ENCODE results near the gene P2RY8.
A peak's percentile ranks its signal among the peaks of the same experiment; 100 is the strongest.
"Not testable (repeated sequence)": the region's sequence is repeated elsewhere in the genome, so short reads cannot be mapped to it uniquely, and the experiment has no call there.

The P2RY8 gene

GRCh38 chrX:1489354-1489753 is 47.6 kb downstream of the P2RY8 start:
- not testable (repeated sequence) for H3K9ac ChIP-seq (ENCODE audit: low read depth, low read length); H3K4me3 ChIP-seq (ENCODE audit: low read length); H3K4me1 ChIP-seq (ENCODE audit: insufficient read depth, low read length); H3K36me3 ChIP-seq (ENCODE audit: insufficient read depth, low read depth, low read length); H3K27me3 ChIP-seq (ENCODE audit: insufficient read depth, low read length); H3K9me3 ChIP-seq (ENCODE audit: insufficient read depth, low read depth, low read length); H3K27ac ChIP-seq (ENCODE audit: low read length)

- H3K9me3 ChIP-seq (ENCODE audit: insufficient read depth, low read depth, low read length) = no peaks in the 10 kb centered on the region
- H3K27ac ChIP-seq (ENCODE audit: low read length) = no peak overlapping the region
- peaks cover 4% of the 10 kb centered on the region; the same call in 1 of the 2 replicates for H3K27me3 ChIP-seq (ENCODE audit: insufficient read depth, low read length)
- H3K9ac ChIP-seq (ENCODE audit: low read depth, low read length) = no peak overlapping the region
- H3K4me1 ChIP-seq (ENCODE audit: insufficient read depth, low read length) = peaks cover 3% of the 10 kb centered on the region; the same call in 1 of the 2 replicates
- H3K36me3 ChIP-seq (ENCODE audit: insufficient read depth, low read depth, low read length) = no peaks in the 10 kb centered on the region
- H3K4me3 ChIP-seq (ENCODE audit: low read length) = no peak overlapping the region
Measured at GRCh38 chrX:1488745-1489144, 48.2 kb downstream of the P2RY8 start.

GRCh38 chrX:1488141-1488540 is 48.8 kb downstream of the P2RY8 start:
- no peaks in the 10 kb centered on the region for H3K36me3 ChIP-seq (ENCODE audit: insufficient read depth, low read depth, low read length)
- no peak overlapping the region for H3K4me3 ChIP-seq (ENCODE audit: low read length)
- no peak overlapping the region for H3K9ac ChIP-seq (ENCODE audit: low read depth, low read length)
- no peaks in the 10 kb centered on the region for H3K4me1 ChIP-seq (ENCODE audit: insufficient read depth, low read length)
- no peaks in the 10 kb centered on the region for H3K9me3 ChIP-seq (ENCODE audit: insufficient read depth, low read depth, low read length)
- H3K27ac ChIP-seq (ENCODE audit: low read length) = no peak overlapping the region
- H3K27me3 ChIP-seq (ENCODE audit: insufficient read depth, low read length) = no peaks in the 10 kb centered on the region

GRCh38 chrX:1487401-1487800 is 49.6 kb downstream of the P2RY8 start:
- Histone ChIP-seq H3K4me3 (ENCODE audit: low read length) (no peak overlapping the region), H3K4me1 (ENCODE audit: insufficient read depth, low read length) (no peaks in the 10 kb centered on the region), H3K27ac (ENCODE audit: low read length) (no peak overlapping the region), H3K9me3 (ENCODE audit: insufficient read depth, low read depth, low read length) (no peaks in the 10 kb centered on the region), H3K9ac (ENCODE audit: low read depth, low read length) (no peak overlapping the region), H3K27me3 (ENCODE audit: insufficient read depth, low read length) (no peaks in the 10 kb centered on the region), H3K36me3 (ENCODE audit: insufficient read depth, low read depth, low read length) (no peaks in the 10 kb centered on the region)

DNA sequence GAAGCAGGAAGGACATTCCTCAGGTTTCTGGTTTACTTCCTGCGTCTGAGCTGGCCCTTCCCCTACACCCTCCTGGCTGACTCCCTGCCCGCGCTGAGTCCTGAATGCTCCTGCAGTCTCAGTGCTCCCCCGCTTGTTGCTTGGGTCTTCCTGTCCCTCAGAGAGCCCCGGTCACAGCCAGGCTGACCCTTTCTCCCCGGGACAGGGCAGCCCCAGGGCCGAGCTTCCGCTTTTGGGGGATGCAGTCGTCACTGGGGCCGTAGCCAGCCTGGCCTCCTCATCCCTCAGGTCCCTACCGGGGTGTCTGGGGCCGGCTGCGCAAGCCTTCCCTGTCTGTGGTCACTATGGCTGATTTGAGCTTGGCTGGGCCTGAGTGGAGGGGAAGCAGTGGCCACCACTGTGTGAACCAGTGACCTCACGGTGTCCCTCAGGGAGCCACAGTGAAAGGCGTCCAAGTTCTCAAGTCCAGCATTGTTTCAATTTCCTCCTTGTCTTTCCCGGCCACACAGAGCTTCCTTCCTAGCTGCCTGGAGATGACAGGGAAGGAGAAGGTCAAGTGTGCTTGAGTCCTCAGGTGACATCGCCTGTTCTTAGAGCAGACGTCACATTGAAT is 50.1 kb downstream of the P2RY8 start:
- no peak overlapping the region for H3K4me3 ChIP-seq (ENCODE audit: low read length)
- H3K9me3 ChIP-seq (ENCODE audit: insufficient read depth, low read depth, low read length) = no peaks in the 10 kb centered on the region
- no peak overlapping the region for H3K27ac ChIP-seq (ENCODE audit: low read length)
- no peaks in the 10 kb centered on the region for H3K27me3 ChIP-seq (ENCODE audit: insufficient read depth, low read length)
- H3K36me3 ChIP-seq (ENCODE audit: insufficient read depth, low read depth, low read length) = no peaks in the 10 kb centered on the region
- no peak overlapping the region for H3K9ac ChIP-seq (ENCODE audit: low read depth, low read length)
- H3K4me1 ChIP-seq (ENCODE audit: insufficient read depth, low read length) = peaks cover 3% of the 10 kb centered on the region; the same call in 1 of the 2 replicates

GRCh38 chrX:1486177-1486576 is 50.8 kb downstream of the P2RY8 start:
- H3K9me3 ChIP-seq (ENCODE audit: insufficient read depth, low read depth, low read length) = no peaks in the 10 kb centered on the region
- H3K4me3 ChIP-seq (ENCODE audit: low read length) = no peak overlapping the region
- H3K4me1 ChIP-seq (ENCODE audit: insufficient read depth, low read length) = peaks cover 8% of the 10 kb centered on the region
- no peaks in the 10 kb centered on the region for H3K36me3 ChIP-seq (ENCODE audit: insufficient read depth, low read depth, low read length)
- peaks cover 4% of the 10 kb centered on the region; the same call in 1 of the 2 replicates for H3K27me3 ChIP-seq (ENCODE audit: insufficient read depth, low read length)
- H3K27ac ChIP-seq (ENCODE audit: low read length) = no peak overlapping the region
- no peak overlapping the region for H3K9ac ChIP-seq (ENCODE audit: low read depth, low read length)

DNA sequence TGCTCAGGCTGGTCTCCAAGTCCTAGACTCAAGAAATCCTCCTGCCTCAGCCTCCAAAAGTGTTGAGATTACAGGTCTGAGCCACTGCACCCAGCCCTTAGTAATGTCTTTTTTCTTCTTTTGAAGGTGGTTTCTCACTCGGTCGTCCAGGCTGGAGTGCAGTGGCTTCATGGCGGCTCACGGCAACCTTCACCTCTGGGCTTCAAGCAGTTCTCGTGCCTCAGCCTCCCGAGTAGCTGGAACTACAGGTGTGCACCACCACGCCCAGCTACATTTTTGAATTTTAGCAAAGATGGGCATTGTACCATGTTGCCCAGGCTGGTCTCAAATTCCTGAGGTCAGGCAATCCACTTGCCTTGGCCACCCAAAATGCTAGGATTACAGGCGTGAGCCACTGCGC is 52.0 kb downstream of the P2RY8 start:
- no peaks in the 10 kb centered on the region for H3K36me3 ChIP-seq (ENCODE audit: insufficient read depth, low read depth, low read length)
- no peak overlapping the region for H3K27ac ChIP-seq (ENCODE audit: low read length)
- H3K4me3 ChIP-seq (ENCODE audit: low read length) = no peak overlapping the region
- H3K9ac ChIP-seq (ENCODE audit: low read depth, low read length) = no peak overlapping the region
- H3K4me1 ChIP-seq (ENCODE audit: insufficient read depth, low read length) = peaks cover 8% of the 10 kb centered on the region
- peaks cover 6% of the 10 kb centered on the region; the same call in 1 of the 2 replicates for H3K27me3 ChIP-seq (ENCODE audit: insufficient read depth, low read length)
- H3K9me3 ChIP-seq (ENCODE audit: insufficient read depth, low read depth, low read length) = no peaks in the 10 kb centered on the region

DNA sequence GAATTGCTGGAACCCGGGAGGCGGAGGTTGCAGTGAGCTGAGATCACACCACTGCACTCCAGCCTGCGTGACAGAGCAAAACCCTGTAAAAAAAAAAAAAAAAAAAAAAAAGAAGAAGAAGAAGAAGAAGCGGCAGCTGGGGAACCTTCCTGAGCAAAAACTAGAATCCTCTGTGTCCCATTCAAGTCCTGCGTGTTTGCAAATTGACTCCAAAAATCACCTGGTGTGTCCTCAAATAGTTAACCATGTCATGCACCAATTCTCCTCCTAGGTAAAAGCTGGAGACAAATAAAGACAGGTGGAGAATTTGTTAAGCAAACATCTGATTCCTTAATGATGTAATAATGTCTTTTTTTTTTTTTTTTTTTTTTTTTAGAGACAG is 52.4 kb downstream of the P2RY8 start:
- no peak overlapping the region for H3K27ac ChIP-seq (ENCODE audit: low read length)
- H3K36me3 ChIP-seq (ENCODE audit: insufficient read depth, low read depth, low read length) = no peaks in the 10 kb centered on the region
- no peaks in the 10 kb centered on the region for H3K9me3 ChIP-seq (ENCODE audit: insufficient read depth, low read depth, low read length)
- H3K9ac ChIP-seq (ENCODE audit: low read depth, low read length) = no peak overlapping the region
- H3K27me3 ChIP-seq (ENCODE audit: insufficient read depth, low read length) = peaks cover 6% of the 10 kb centered on the region; the same call in 1 of the 2 replicates
- peaks cover 8% of the 10 kb centered on the region for H3K4me1 ChIP-seq (ENCODE audit: insufficient read depth, low read length)
- no peak overlapping the region for H3K4me3 ChIP-seq (ENCODE audit: low read length)

DNA sequence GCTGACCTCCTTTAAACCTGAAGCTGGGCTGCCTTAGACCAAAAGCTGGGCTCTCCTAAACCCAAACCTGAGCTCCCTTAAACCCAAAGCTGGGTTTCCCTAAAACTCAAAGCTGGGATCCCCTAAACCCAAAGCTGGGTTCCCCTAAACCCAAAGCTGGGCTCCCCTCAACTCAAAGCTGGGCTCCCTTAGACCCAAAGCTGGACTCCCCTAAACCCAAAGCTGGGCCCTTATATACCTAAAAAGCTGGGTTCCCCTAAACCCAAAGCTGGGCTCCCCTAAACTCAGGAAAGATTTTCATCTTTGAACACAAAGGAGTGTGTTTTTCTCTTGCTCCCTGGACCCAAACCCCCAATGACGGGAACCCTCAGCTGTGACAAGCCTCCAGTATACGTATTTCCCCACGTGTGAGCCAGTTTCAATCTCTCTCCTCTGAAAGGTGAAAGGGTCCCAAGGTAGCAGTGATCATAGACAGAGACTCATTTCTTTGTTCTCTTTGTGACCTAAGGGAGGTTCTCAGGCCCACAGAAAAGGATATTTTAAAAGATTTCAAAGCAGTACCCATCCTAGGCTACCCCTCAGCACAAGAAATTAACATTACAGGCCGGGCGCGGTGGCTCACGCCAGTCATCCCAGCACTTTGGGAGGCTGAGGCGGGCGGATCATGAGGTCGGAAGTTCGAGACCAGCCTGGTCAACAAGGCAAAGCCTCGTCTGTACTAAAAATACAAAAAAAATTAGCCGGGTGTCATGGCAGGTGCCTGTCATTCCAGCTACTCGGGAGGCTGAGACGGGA is 52.9 kb downstream of the P2RY8 start:
- H3K4me1 ChIP-seq (ENCODE audit: insufficient read depth, low read length) = peaks cover 8% of the 10 kb centered on the region
- H3K9ac ChIP-seq (ENCODE audit: low read depth, low read length) = no peak overlapping the region
- no peak overlapping the region for H3K27ac ChIP-seq (ENCODE audit: low read length)
- peaks cover 6% of the 10 kb centered on the region; the same call in 1 of the 2 replicates for H3K27me3 ChIP-seq (ENCODE audit: insufficient read depth, low read length)
- no peaks in the 10 kb centered on the region for H3K9me3 ChIP-seq (ENCODE audit: insufficient read depth, low read depth, low read length)
- no peak overlapping the region for H3K4me3 ChIP-seq (ENCODE audit: low read length)
- no peaks in the 10 kb centered on the region for H3K36me3 ChIP-seq (ENCODE audit: insufficient read depth, low read depth, low read length)

GRCh38 chrX:1482530-1482928 is 54.5 kb downstream of the P2RY8 start:
- not testable (repeated sequence) for H3K27ac ChIP-seq (ENCODE audit: low read length); H3K9me3 ChIP-seq (ENCODE audit: insufficient read depth, low read depth, low read length); H3K4me1 ChIP-seq (ENCODE audit: insufficient read depth, low read length); H3K27me3 ChIP-seq (ENCODE audit: insufficient read depth, low read length); H3K4me3 ChIP-seq (ENCODE audit: low read length); H3K9ac ChIP-seq (ENCODE audit: low read depth, low read length); H3K36me3 ChIP-seq (ENCODE audit: insufficient read depth, low read depth, low read length)

- H3K27ac ChIP-seq (ENCODE audit: low read length) = peak overlapping the region; percentile 71
- no peaks in the 10 kb centered on the region for H3K9me3 ChIP-seq (ENCODE audit: insufficient read depth, low read depth, low read length)
- peak overlapping the region; percentile 74 for H3K9ac ChIP-seq (ENCODE audit: low read depth, low read length)
- H3K4me3 ChIP-seq (ENCODE audit: low read length) = peak overlapping the region; percentile 57
- H3K27me3 ChIP-seq (ENCODE audit: insufficient read depth, low read length) = peaks cover 6% of the 10 kb centered on the region; the same call in 1 of the 2 replicates
- H3K4me1 ChIP-seq (ENCODE audit: insufficient read depth, low read length) = peaks cover 8% of the 10 kb centered on the region
- H3K36me3 ChIP-seq (ENCODE audit: insufficient read depth, low read depth, low read length) = no peaks in the 10 kb centered on the region
Measured at GRCh38 chrX:1481636-1482529, 55.1 kb downstream of the P2RY8 start.
